NK-92 treated with Interleukin-12 subunit alpha and Interleukin-12 subunit beta, amount 100 ng/mL, for 24 hours (cell line): ENCODE measurements around the gene SMR3B.

Experiments used
- DNase-seq: peaks from one replicate; lab custom pipeline; 2025; lab: John Stamatoyannopoulos, UW

The SMR3B gene

DNA sequence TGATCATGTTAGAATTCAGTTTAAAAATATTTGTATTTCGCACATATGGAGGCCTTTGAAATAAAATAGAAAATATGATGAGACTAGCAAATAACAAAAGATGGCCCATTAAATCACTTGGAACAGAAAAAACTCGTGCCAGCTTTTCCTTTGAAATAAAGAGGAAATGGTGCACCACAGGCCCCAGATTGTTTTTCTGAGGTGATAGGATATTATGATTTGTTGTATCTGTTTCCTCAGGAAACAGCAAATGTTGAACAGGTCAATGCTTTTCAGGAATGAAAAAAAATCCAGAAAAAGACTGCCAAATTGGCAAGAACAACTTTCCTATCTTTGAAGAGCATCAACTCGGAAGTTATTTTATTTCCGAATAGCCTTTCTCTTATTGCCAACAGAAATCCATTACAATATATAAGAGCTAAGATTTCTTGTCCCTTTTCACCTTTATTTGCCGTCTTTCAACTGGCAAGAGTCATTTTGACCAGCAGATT lies at the start of gene SMR3B:
Gene SMR3B (plus strand): TSS at position 441 of the 491 bp plus-strand sequence. CDS start 1,380 bp downstream, outside the sequence.
- DNase-seq = no peak

DNA sequence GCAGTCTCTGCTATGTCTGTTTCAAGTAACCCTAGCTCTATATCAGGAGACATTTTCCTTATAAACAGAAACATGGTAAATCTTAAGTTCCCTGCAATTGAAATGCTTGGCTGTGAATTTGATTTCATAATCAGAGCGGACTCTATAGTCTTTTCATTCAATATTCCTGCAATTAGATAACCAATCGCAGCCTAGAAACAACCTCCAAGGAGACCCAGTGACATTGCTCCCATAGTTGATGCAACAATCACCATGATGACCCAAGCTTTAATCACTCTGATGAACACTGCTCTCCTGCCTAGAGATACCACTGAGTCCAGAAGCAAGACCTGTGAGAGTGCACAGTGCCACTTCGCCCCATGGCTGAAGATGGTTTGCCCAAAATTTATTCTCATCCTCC lies 48.2 kb upstream of the SMR3B start, which contains the start of gene CABS1:
Gene CABS1 (plus strand): TSS at position 301 of the 400 bp plus-strand sequence. CDS start 59 bp downstream, at position 360.
- DNase-seq = no peak

DNA sequence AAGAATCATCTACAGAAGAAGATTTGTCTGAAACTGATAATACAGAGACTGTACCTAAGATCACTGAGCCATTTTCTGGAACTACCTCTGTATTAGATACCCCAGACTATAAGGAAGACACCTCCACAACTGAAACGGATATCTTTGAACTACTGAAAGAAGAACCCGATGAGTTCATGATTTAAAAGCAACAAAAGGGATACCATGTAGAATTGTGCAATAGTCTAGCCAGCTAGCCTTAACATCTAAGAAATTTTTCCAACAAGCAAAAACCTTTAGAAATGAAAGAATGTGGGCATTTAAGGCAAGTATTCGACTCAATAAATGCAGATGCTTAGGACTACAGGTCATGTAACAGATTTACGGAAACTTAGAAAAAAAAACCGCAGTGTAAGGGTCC lies 46.9 kb upstream of the SMR3B start:
- no peak for DNase-seq

DNA sequence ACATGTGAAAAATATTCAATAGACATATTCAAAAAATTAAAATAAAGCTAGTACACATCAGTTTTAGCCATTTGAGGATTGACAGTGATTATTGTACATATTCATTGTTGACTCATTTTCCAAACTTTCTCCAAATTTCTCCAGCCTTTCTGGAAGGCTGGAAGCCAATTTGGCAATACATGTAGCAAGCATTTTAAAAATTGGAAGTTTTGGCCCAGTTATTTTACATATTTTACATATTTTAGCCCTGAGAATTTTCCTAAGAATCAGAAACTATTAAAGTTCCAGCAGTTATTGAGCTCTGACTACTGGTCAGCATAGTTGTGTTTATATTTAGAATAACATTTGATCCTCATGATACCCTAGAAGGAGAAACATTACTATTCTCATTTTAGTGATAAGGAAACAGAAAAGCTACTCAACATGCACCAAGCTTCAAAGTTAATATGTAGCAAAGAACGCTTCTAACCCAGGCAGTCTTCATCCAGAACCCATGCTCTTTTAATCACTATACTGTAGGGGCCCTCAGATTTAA lies 45.0 kb upstream of the SMR3B start:
- DNase-seq = no peak

DNA sequence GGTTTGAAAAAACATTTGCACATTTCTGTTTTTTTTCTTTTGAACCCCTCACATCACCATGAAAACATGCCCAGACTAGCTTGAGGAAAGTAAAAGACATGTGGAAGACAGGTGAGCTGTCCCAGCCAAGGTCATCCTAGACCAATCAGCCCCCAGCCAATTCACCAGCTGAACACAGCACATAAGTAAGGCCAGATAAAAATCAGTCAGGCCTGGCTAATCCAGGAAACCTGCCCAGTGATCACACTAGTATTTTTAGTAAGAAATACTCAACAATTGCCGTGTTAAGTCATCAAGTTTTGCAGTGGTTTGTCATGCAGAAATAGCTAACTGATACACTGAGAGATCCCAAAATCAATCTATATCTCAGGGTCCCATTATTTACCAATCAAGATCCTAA lies 26.7 kb upstream of the SMR3B start:
- no peak for DNase-seq

DNA sequence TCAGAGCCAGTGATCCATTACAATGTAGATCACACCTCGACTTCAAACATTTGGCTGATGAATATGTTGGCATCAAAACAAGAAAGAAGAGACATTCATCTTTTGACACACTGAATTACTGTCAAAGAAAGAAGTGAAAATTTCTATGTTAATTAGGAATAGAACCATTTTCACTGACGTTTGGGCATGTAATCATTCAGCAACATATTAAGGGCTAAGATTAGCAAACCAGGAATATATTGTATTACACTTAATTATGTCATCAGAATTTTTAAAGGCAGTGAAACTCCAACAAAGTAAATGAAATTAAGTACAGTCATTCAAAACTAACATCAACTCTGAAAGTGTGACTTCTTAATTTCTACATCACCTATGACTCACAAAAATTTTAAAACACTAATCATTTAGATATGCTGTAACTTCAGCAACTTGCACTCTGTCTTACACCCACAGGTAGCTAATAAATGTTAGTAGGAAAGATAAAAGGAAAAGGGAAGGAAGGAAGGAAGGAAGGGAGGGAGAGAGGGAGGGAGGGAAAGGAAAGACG lies 23.7 kb upstream of the SMR3B start:
- no peak for DNase-seq

DNA sequence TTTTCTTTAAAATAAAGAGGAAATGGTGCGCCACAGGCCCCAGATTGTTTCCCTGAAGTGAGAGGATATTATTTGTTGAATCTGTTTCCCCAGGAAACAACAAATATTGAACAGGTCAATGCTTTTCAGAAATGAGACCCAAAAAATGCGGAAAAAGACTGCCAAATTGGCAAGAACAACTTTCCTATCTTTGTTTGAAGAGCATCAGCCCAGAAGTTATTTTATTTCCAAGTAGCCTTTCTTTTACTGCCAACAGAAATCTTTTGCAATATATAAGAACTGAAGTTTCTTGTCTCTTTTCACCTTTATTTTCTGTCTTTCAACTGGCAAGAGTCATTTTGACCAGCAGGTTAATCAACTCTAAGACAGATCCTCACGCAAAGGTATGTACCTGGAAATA lies 22.5 kb upstream of the SMR3B start, which contains the start of gene SMR3A:
Gene SMR3A (plus strand): TSS at position 301 of the 400 bp plus-strand sequence. CDS start 1,356 bp downstream, outside the sequence.
- no peak for DNase-seq

DNA sequence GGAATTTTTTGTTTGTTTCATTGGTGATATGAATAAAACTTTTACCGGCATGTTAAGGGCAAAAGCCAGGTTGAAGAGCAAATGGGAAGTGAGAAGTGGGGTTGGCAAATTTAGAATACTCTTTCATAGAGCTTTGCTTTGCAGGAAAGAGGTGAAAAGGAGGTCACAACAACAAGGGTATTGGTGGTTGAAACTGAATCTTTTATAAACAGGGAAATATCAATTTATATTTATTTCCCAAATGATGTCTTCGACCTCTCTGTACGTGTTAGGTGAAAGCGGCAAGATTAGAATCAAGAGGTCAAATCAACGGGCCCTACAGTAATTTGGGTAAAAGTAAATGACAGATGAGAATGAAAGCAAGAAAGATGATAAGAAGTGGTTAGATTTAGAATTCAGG lies 18.9 kb upstream of the SMR3B start:
- no peak for DNase-seq

DNA sequence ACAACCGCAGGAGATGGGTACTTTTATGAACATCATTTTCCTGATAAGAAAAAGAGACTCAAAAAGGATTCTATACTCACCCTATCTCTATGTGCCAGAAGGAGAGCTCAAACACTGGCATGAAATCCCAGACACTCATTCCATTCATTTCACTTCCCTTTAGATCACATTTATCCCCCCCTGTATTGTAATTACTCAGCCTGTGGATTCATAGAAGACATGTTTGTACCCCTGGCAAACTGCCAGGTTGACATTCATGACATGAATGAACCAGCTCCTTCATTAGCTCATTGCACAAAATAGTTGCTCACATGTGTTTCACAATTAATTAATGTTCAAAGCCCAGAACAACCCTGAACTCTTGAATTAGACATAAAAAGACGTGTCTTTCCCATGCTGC lies 17.5 kb upstream of the SMR3B start:
- DNase-seq = no peak

DNA sequence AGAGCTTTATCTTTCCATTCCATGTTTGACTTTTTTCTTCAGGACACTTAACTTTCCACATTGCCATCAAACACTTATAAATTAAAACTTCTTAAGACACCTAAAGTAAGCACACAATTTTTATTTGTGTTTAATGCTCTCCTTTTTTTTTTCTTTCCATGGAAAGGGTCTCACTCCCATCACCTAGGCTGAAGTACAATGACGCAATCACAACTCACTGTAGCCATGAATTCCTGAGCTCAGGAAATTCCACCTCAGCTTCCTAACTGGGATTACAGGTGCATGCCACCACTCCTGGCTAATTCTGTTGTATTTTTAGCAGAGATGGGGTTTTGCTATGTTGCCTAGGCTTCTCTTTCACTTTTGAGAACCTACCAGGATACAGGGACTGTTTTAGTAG lies 15.1 kb upstream of the SMR3B start:
- no peak for DNase-seq

DNA sequence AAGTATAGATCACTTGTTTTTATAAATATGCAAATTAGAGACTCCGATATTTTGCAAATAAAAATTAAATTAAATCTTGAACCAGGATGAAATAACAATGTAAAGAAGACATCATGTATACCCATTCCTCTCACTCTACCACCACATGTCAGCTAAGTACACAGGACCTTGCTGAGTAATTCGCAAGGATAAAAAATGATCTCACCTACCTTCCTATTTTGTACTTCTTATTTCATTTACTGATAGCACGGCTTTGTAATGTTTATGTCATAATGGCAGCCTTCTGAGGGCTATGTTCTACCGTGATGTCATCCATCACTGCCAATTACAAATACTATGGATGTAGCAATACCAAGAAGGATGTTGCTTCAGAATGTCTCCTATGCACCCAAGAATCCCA lies 10.9 kb upstream of the SMR3B start:
- no peak for DNase-seq

DNA sequence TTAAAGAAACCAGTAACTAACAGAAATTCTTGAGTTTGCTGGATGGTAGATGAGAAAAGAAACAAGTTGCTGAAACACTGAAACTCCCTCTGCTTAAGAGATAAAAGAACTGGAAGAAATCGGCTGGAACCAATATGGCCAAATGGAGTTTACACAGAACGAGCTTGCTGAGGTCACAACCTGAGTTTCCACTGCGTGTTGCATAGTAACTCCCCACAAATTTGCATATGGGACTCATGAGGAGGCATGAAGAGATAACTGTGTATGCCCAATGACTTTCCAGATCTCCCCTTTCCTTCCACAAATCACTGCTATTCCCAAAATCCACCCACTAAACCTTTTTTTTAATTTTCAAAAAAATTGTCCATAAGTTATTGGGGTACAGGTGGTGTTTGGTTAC lies 10.2 kb upstream of the SMR3B start:
- no peak for DNase-seq

DNA sequence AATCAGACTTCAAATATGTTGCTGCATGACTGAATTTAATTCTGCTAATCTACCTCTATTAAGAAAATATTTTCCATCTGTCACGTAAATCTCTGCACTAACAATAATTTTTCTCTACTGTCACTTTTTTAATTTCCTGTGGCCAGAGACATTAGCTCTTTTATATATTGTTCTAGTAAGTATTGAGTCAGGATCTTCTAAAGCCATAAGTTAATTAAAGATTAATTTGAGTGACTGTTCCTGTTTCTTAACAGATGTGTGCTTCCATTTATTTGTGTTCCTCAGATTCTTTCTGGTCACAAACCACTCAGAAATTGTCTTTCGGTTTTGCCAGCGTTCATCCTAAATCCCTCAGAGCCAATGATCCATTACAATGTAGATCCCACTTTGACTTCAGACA lies 2.4 kb upstream of the SMR3B start:
- DNase-seq = no peak

DNA sequence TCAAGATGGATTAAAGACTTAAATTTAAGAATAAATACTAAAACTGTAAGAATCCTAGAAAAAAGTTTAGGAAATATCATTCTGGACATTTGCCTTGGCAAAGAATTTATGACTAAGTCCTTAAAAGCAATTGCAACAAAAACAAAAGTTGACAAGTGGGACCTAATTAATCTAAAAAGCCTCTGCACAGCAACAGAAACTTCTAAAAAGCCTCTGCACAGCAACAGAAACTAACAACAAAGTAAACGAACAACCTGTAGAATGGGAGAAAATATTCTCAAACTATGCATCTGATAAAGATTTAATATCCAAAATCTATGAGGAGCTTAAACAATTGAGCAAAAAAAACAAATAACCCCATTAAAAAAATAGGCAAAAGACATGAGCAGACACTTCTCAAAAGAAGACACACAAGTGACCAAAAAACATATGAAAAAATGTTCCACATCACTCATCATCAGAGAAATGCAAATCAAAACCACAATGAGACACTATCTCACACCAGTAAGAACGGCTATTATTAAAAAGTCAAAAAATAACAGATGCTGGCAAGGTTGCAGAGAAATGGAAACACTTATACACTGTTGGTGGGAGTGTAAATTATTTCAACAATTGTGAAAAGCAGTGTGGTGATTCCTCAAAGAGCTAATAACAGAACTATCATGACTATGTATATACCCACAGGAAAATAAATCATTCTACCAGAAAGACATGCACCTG lies 9.3 kb downstream of the SMR3B start:
- no peak for DNase-seq

DNA sequence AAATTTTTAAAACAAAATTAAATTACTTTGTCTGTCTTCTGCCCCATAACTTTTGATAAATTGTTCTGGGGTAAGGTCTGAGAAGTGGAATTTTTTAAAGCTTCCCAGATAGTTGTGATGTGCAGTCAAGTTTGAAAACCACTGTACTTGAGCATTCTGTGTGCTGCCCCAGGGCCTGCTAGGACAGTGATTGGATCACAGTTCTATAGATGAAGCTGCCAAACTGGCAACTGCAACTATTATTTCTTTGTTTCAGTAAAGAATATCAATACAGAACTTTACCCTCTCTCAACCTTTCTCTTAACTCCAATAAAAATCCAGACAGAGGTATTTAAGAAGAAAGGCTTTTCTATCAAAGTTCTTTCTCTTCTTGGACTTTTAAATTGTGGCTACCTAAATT lies 14.6 kb downstream of the SMR3B start, which contains the start of gene OPRPN:
Gene OPRPN (plus strand): TSS at position 361 of the 400 bp plus-strand sequence. CDS start 1,346 bp downstream, outside the sequence.
- DNase-seq = no peak

DNA sequence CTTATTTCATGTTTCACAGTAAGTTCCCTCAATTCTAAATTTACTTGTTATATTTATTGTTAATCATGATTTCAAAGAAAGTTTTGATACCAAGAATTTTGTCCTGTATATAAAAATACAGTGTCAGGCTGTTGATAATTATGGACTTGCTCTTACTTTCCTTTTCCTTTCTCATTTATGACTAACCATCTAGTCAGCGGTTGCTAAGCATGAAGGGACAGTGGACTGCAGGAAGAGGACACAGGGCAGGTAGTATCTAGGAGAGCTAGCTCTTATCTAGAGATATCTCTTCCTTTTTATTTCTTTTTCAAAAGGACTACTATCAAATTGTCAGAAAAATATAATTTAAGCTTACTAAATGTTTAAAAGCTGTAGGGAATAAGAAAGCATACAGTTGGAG lies 16.4 kb downstream of the SMR3B start:
- DNase-seq = no peak

DNA sequence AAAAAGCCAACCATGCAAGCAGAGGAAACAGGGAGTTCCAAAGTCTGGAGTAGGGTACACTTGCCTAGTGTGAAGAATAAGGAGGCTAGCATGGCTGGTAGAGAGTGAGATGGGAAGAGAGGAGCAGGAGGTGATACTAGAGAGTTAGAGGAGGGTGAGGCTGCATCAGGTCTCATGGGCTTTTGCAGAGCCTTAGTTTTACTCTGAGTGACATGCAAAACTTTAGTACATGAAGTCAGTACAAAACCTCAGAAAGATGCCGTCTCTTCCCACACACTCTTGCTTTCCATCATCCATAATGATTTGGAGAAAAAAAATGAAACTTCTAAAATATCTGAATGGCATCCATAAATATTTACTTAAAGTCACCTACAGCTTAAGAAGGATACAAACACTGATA lies 19.8 kb downstream of the SMR3B start:
- DNase-seq = no peak

DNA sequence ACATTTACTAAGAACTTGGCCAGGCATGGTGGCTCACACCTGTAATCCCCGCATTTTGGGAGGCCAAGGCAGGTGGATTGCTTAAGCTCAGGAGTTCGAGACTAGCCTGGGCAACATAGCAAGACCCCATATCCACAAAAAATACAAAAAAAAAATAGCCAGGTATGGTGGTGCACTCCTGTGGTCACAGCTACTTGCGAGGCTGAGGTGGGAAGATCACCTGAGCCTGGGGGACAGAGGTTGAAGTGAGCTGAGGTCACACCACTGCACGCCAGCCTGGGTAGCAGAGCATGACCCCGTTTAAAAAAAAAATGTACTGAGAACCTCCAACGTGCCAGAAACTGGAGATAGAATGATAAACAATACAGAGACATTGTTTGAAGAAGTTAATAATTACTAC lies 22.8 kb downstream of the SMR3B start:
- no peak for DNase-seq

DNA sequence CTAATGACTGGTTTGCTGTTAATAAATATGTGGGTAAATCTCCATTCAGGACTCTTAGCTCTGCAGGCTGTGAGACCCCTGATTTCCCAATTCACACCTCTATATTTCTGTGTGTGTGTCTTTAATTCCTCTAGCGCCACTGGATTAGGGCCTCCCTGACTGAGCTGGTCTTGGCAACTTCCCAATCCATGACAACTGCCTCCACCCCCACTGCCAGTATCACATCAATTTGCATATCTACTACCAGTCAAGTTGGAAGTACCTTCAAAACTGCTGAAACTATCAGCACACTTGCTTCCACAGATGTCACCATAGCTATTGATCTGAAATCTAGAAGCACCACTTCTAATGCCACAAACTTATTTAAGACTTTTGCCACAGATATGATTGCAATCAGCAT lies 42.4 kb downstream of the SMR3B start:
- DNase-seq = no peak

DNA sequence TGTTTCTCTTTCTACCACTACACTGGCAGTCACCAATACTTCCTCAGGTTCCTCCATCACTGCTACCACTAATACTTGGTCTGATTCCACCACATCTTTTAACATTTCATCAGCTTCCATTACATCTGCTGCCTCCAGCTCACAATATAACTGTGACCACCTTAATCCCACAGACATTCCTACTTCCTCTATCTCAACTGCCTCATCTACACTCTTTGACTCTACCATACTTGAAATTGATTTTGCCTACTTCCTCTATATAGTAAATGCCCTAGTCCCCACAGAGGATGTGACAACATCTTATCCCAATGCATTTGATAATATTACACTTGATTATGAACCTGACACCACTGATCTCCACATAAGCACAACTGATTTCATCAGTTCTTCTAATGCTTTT lies 43.9 kb downstream of the SMR3B start:
- DNase-seq = no peak

DNA sequence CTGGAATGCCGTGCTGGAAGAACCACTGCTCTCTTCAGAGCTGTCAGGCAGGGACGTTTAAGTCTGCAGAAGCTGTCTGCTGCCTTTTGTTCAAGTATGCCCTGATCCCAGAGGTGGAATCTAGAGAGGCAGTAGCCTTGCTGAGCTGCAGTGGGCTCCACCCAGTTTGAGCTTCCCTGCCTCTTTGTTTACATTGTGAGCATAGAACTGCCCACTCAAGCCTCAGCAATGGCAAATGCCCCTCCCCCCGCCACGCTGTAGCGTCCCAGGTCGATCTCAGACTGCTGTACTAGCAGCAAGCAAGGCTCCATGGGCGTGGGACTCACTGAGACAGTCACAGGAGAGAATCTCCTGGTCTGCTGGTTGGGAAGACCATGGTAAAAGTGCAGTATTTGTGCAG lies 54.3 kb downstream of the SMR3B start:
- DNase-seq = no peak
